SK-N-SH treated with all-trans-retinoic acid at 6 μM for 48 hours (cell line): ENCODE data around the gene MIPEP.

Source experiments
- ATAC-seq: fragments of 200-7000 bp; cut with Tn5 transposase; 3 replicates; pipeline ENCODE4 v1.9.1; 2020; ENCODE audit warnings: mild to moderate bottlenecking, moderate library complexity
- ARNTL ChIP-seq: fragments of 450-650 bp; formaldehyde crosslinking; IDR thresholded peaks from 2 replicates; pipeline ENCODE4 v1.5.0; 2020; ENCODE audit warnings: low read depth, mild to moderate bottlenecking, moderate library complexity, borderline replicate concordance
- BACH2 ChIP-seq: fragments of 250-450 bp; sonication (Bioruptor Pico); IDR thresholded peaks from 2 replicates; pipeline ENCODE4 v1.9.0; 2021; ENCODE audit warnings: mild to moderate bottlenecking, borderline replicate concordance
- CSRNP3 ChIP-seq: fragments of 250-450 bp; sonication (Bioruptor Pico); IDR thresholded peaks from 2 replicates; pipeline ENCODE4 v1.5.1; 2021; ENCODE audit warnings: mild to moderate bottlenecking, moderate library complexity
- ESRRG ChIP-seq: fragments of 250-450 bp; sonication (Bioruptor Pico); IDR thresholded peaks from 2 replicates; pipeline ENCODE4 v1.6.1; 2021; ENCODE audit warnings: mild to moderate bottlenecking
- GLIS3 ChIP-seq: fragments of 250-450 bp; sonication (Bioruptor Pico); IDR thresholded peaks from 2 replicates; pipeline ENCODE4 v1.5.0; 2020; ENCODE audit warnings: mild to moderate bottlenecking, moderate library complexity
- ISL1 ChIP-seq: fragments of 250-450 bp; sonication (Bioruptor Pico); IDR thresholded peaks from 2 replicates; pipeline ENCODE4 v2.1.2; 2022; ENCODE audit warnings: mild to moderate bottlenecking, moderate library complexity
- OSR1 ChIP-seq: fragments of 250-450 bp; sonication (Bioruptor Pico); IDR thresholded peaks from 2 replicates; pipeline ENCODE4 v1.8.0; 2022; ENCODE audit warnings: moderate library complexity, mild to moderate bottlenecking, inconsistent platforms
- POU6F1 ChIP-seq: fragments of 250-450 bp; sonication (Bioruptor Pico); IDR thresholded peaks from 2 replicates; pipeline ENCODE4 v1.8.0; 2021; ENCODE audit warnings: low read depth, mild to moderate bottlenecking, moderate library complexity, borderline replicate concordance
- PPARA ChIP-seq: fragments of 250-450 bp; sonication (Bioruptor Pico); IDR thresholded peaks from 2 replicates; pipeline ENCODE4 v1.5.0; 2020; ENCODE audit warnings: mild to moderate bottlenecking, borderline replicate concordance
- RARB ChIP-seq: fragments of 250-450 bp; sonication (Bioruptor Pico); IDR thresholded peaks from 2 replicates; pipeline ENCODE4 v1.8.0; 2021; ENCODE audit warnings: mild to moderate bottlenecking, moderate library complexity
- SNAI2 ChIP-seq: fragments of 250-450 bp; sonication (Bioruptor Pico); IDR thresholded peaks from 2 replicates; pipeline ENCODE4 v1.5.0; 2020; ENCODE audit warnings: mild to moderate bottlenecking, moderate library complexity
- TCF4 ChIP-seq: fragments of 250-450 bp; sonication (Bioruptor Pico); IDR thresholded peaks from 2 replicates; pipeline ENCODE4 v1.8.0; 2021; ENCODE audit warnings: mild to moderate bottlenecking, moderate library complexity, borderline replicate concordance
- TOX ChIP-seq: fragments of 250-450 bp; sonication (Bioruptor Pico); IDR thresholded peaks from 2 replicates; pipeline ENCODE4 v1.8.0; 2021; ENCODE audit warnings: mild to moderate bottlenecking, moderate library complexity, borderline replicate concordance
- TSHZ2 ChIP-seq: fragments of 250-450 bp; sonication (Bioruptor Pico); IDR thresholded peaks from 2 replicates; pipeline ENCODE4 v1.5.0; 2020; ENCODE audit warnings: mild to moderate bottlenecking, moderate library complexity
- ZC3H10 ChIP-seq: fragments of 250-450 bp; sonication (Bioruptor Pico); IDR thresholded peaks from 2 replicates; pipeline ENCODE4 v1.5.1; 2021; ENCODE audit warnings: mild to moderate bottlenecking, moderate library complexity
- ZFP3 ChIP-seq: fragments of 250-450 bp; sonication (Bioruptor Pico); IDR thresholded peaks from 2 replicates; pipeline ENCODE4 v1.5.0; 2020; ENCODE audit warnings: mild to moderate bottlenecking, moderate library complexity
- ZFP30 ChIP-seq: fragments of 450-650 bp; formaldehyde crosslinking; IDR thresholded peaks from 2 replicates; pipeline ENCODE4 v1.5.0; 2022; ENCODE audit warnings: mild to moderate bottlenecking, moderate library complexity
- ZNF565 ChIP-seq: fragments of 450-650 bp; formaldehyde crosslinking; conservative IDR thresholded peaks from 2 replicates; pipeline ENCODE4 v1.5.0; 2020; ENCODE audit warnings: low read depth, mild to moderate bottlenecking, moderate library complexity
- ZNF70 ChIP-seq: fragments of 450-650 bp; formaldehyde crosslinking; IDR thresholded peaks from 2 replicates; pipeline ENCODE4 v1.5.0; 2020; ENCODE audit warnings: mild to moderate bottlenecking, moderate library complexity
- ZNF8 ChIP-seq: fragments of 450-650 bp; formaldehyde crosslinking; IDR thresholded peaks from 2 replicates; pipeline ENCODE4 v1.5.0; 2020; ENCODE audit warnings: mild to moderate bottlenecking, moderate library complexity
- TF ChIP-seq, protein P1 (sequence below): fragments of 250-450 bp; sonication (Bioruptor Pico); IDR thresholded peaks from 2 replicates; pipeline ENCODE4 v1.8.0; 2020; ENCODE audit warnings: mild to moderate bottlenecking, moderate library complexity, borderline replicate concordance
- TF ChIP-seq, protein P2 (sequence below): fragments of 250-450 bp; sonication (Bioruptor Pico); IDR thresholded peaks from 2 replicates; pipeline ENCODE4 v1.5.1; 2020; ENCODE audit warnings: low read depth, mild to moderate bottlenecking, moderate library complexity

The MIPEP gene

GRCh38 chr13:23848646-23849141 is 40.5 kb downstream of the MIPEP start:
- no peak for ATAC-seq
- TF ChIP-seq CSRNP3 (CRISPR knock-in tag) (no peak), ARNTL (CRISPR knock-in tag) (no peak), OSR1 (CRISPR knock-in tag) (no peak), ZFP3 (CRISPR knock-in tag) (no peak), SNAI2 (CRISPR knock-in tag) (no peak), GLIS3 (no peak), ZNF565 (CRISPR knock-in tag) (no peak), TCF4 (CRISPR knock-in tag) (no peak), ZC3H10 (CRISPR knock-in tag) (no peak), ESRRG (CRISPR knock-in tag) (no peak), TSHZ2 (CRISPR knock-in tag) (no peak), ISL1 (CRISPR knock-in tag) (no peak), ZNF70 (CRISPR knock-in tag) (no peak)
- TF ChIP-seq, protein P1, sequence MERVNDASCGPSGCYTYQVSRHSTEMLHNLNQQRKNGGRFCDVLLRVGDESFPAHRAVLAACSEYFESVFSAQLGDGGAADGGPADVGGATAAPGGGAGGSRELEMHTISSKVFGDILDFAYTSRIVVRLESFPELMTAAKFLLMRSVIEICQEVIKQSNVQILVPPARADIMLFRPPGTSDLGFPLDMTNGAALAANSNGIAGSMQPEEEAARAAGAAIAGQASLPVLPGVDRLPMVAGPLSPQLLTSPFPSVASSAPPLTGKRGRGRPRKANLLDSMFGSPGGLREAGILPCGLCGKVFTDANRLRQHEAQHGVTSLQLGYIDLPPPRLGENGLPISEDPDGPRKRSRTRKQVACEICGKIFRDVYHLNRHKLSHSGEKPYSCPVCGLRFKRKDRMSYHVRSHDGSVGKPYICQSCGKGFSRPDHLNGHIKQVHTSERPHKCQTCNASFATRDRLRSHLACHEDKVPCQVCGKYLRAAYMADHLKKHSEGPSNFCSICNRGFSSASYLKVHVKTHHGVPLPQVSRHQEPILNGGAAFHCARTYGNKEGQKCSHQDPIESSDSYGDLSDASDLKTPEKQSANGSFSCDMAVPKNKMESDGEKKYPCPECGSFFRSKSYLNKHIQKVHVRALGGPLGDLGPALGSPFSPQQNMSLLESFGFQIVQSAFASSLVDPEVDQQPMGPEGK (CRISPR knock-in tag) = no peak
- TF ChIP-seq, all 23 proteins: peak for 0

DNA sequence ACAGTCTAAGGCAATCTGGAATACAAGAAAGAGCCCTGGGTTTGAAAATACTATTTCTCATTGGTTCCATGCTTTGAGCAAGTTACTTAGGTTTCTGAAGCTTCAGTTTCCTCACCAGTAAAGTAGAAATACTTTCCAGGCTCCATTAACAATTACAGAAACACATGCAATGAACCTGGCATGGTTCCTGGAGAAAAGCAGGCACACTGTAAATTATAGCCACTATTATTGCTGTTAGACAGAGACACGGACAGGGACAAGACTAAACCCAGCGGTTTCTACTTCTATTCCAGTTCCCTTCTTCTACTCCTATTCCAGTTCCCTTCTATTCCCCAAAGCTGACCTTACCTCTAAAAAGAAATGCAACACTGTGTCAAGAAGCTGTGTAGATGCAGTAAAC is 41.2 kb downstream of the MIPEP start:
- TF ChIP-seq ESRRG (CRISPR knock-in tag) (no peak), ZNF70 (CRISPR knock-in tag) (no peak), RARB (CRISPR knock-in tag) (no peak), ZFP30 (CRISPR knock-in tag) (no peak), CSRNP3 (CRISPR knock-in tag) (no peak)
- no peak for ATAC-seq

DNA sequence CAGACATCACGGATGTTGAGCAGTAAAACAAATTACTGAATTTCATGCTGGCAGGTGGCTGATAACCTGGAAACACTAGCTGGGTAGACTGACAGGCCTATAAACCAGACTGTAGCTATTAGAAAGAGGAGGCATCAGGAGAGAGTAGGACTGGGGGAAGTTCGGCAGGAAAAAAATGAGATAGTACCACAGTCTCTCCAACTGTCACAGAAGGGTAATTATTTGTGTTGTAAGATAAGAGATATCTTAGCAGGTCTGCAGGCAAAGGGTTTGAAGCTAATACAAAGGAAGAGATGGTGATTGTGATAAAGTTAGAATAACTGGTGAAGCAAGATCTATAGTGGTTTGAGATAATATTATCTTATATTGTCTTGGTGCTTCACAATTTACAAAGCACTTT is 41.7 kb downstream of the MIPEP start:
- TF ChIP-seq ZFP30 (CRISPR knock-in tag) = peak; percentile 28; the same call in 1 of the 2 replicates
- no peak for TF ChIP-seq ZNF70 (CRISPR knock-in tag)
- TF ChIP-seq, all 23 proteins: peak for 1
- no peak for ATAC-seq

GRCh38 chr13:23845105-23845725 is 44.0 kb downstream of the MIPEP start:
- ATAC-seq = no peak
- TF ChIP-seq BACH2 (CRISPR knock-in tag) = no peak
- no peak for TF ChIP-seq CSRNP3 (CRISPR knock-in tag)
- no peak for TF ChIP-seq PPARA (CRISPR knock-in tag)
- TF ChIP-seq ZFP30 (CRISPR knock-in tag) = no peak
- TF ChIP-seq TOX (CRISPR knock-in tag) = no peak
- TF ChIP-seq, protein P2, sequence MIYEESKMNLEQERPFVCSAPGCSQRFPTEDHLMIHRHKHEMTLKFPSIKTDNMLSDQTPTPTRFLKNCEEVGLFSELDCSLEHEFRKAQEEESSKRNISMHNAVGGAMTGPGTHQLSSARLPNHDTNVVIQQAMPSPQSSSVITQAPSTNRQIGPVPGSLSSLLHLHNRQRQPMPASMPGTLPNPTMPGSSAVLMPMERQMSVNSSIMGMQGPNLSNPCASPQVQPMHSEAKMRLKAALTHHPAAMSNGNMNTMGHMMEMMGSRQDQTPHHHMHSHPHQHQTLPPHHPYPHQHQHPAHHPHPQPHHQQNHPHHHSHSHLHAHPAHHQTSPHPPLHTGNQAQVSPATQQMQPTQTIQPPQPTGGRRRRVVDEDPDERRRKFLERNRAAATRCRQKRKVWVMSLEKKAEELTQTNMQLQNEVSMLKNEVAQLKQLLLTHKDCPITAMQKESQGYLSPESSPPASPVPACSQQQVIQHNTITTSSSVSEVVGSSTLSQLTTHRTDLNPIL = no peak
- no peak for TF ChIP-seq ZC3H10 (CRISPR knock-in tag)
- no peak for TF ChIP-seq OSR1 (CRISPR knock-in tag)
- no peak for TF ChIP-seq ZNF8
- TF ChIP-seq ZNF70 (CRISPR knock-in tag) = no peak
- no peak for TF ChIP-seq TCF4 (CRISPR knock-in tag)
- TF ChIP-seq POU6F1 (CRISPR knock-in tag) = no peak
- no peak for TF ChIP-seq ZFP3 (CRISPR knock-in tag)
- TF ChIP-seq ARNTL (CRISPR knock-in tag) = no peak
